Fibroblast of the conjunctiva (primary cell): ENCODE data around the gene PPDPF.

Experiments used
- DNase-seq: peaks from one replicate; pipeline ENCODE4 v3.0.0-alpha.2; 2010; ENCODE audit warnings: low read depth

Gene PPDPF

GRCh38 chr20:63538204-63539091 is 17.9 kb downstream of the PPDPF start:
- DNase-seq, result no peak

GRCh38 chr20:63539092-63539430 is 18.5 kb downstream of the PPDPF start:
- DNase-seq, result no peak

- DNase-seq, result no peak
These were observed 19.1 kb downstream of the PPDPF start for GRCh38 chr20:63539441-63540370.

GRCh38 chr20:63540417-63541186 is 20.0 kb downstream of the PPDPF start:
- no peak for DNase-seq

- DNase-seq, result no peak
These were observed 20.8 kb downstream of the PPDPF start for GRCh38 chr20:63541371-63541770.

DNA sequence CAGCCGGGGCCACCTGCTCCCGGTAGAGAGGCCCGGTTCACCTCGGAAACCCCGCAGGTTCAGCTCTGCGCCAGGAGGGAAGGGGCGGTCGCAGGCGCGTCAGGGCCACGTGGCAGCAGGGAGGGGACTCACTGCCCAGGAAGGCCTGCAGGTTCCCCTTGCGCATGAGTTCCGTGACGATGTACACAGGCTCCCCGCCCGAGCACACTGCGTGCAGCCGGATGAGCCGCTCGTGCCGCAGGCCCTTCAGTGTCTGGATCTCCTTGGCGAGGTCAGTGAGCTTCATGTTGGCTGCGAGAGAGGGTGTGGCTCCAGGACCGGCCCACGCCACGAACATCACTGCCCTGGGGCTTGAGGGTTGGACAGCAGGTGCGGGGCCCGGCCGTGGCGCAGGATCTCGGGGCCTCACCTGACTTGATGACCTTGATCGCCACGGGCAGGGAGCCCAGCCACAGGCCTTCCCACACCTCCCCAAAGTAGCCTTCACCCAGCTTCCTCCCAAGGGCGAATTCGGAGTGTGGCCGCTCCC is 21.5 kb downstream of the PPDPF start:
- DNase-seq, result no peak

DNA sequence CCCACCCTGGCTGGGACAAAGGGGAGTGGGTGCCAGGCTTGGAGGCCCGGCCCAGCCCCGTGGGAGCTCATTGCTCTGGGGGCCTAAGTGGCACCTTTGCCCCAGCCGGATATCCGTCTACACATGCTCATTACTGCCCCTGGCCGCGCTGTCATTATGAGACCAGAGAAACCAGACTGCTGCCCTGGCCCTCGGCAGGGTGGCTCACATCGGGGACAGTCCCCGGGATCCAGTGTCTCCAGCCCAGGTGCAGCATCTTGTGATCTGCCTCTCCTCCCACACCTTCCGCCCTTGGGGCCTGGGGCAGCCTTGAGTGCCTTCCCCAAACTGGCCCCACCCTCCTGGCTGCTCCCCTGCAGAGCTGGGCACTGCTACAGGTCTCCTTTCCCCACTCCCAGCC is 22.1 kb downstream of the PPDPF start:
- DNase-seq, result no peak

- no peak for DNase-seq
These were observed 22.6 kb downstream of the PPDPF start for GRCh38 chr20:63543131-63543530.

GRCh38 chr20:63543733-63544132 is 23.2 kb downstream of the PPDPF start:
- DNase-seq, result no peak

DNA sequence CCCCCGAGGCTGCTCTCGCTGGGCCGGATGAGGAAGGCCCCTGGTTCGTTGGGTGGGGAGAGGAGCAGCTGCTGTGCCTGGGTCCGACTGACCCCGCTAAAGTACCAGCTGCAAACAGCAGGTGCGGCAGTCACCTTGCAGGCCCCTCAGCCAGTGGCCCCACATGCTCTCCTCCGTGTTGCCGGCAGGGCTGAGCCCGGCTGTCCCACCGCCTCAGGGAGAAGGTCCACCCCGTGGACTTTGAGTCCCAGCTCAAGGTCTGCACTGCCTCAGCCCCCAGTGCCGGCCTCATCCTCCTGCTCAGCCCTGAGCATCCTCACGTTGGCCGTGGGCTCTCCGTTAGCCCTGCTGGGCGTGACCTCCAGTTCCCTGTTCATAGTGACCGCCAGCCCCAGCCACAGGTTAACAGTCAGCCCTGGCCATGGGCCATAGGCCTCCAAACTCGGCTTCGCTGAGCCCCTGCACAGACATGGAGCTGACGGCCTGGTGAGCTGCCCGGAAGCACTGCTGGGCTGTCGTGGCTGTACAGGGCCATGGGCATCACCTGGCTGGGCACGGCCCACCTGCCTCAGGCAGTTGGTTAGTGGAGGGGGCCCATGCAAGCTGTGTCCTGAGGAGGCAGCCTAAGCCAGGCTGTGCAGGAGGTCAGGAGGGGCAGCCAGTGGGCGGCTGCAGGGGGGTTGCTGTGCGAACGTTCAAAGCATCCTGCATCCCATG is 23.8 kb downstream of the PPDPF start:
- no peak for DNase-seq

DNA sequence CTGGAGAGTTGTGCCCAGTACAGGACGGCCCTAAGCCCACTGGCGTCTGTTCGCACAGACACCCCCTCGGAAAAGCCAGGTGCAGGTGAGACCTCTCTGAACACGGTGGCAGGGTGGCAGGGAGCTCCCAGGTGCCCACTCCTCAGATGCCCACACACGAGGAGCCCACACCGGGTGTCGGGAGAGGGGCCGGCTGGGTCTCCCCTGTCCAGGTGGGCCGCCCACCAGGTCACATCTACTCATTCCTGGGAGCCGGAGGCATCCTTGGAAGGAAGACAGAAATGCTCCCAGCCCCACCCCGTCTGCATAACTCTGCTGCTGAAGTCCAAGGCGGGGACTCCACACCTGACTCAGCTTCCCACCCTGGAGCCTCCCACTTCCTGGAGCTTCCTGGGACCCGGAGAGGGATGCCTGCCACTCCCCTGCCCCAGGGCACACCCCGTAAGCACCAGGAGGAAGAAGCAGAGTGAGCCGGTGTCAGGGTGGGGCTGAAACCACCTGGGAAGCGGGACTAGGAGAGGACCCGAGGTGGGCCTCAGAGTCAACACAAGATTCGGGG is 24.5 kb downstream of the PPDPF start:
- no peak for DNase-seq

GRCh38 chr20:63545814-63546213 is 25.2 kb downstream of the PPDPF start:
- no peak for DNase-seq

DNA sequence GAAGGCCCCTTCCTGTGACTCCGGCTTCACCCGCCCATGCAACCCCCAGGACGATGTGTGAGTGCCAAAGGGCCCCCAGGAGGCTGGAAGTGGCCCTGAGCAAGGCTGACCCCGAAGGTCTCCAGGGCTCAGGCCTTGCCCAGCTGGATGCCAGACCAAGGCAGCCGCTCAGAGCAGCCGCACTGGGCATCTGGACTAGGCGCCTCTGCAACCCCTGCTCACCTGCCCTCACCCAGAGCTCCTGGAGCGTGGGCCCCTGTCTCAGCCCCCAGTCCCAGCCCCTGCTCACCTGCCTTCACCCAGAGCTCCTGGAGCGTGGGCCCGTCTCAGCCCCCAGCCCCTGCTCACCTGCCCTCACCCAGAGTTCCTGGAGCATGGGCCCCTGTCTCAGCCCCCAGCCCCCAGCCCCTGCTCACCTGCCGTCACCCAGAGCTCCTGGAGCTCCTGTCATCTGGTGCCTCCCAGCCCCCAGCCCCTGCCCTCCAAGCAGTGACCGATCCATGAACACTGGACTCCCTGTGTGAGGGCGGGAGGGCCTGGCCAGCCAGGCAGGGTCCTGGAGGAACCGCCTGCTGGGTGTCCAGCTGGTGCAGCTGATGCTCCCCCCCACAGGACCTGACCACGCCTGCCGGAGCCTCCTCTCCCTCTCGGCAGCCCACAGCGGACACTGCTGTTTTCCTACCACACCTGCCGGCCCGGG is 25.8 kb downstream of the PPDPF start:
- no peak for DNase-seq

DNA sequence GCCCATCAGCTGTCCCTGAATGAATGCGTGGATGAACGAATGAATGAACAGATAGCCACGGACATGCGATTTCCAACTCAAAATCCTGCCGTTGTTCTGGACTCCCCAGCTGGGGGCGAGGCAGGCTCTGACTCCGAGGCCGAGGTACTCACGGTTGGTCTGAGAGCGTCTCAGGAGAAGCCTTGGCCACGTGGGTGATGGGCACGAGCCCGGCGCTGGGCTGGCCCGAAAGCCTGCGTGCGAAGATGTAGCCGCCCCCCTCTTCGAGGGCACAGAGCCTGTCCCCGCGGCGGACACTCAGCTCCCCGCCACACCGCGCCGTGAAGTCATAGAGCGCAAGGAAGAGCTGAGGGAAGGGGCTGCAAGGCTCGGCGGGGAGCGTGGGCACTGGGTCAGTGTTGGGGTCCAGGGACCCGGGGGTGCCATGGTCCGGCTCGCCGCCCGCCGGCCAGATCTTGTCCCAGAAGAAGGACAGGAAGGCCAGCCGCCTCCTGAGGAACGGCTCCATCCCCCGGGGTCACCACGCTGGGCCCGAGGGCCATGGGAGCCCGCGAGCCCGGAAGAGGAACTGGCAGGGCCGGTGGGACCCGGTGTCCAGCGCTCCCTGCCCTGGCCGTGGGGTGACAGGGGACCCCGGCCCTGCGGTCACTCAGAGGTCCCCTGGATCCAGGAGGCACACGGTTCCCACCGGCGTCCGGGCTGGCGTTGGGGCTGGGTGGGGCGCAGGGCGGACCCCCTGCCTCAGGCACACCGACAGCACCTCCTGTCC is 26.6 kb downstream of the PPDPF start:
- no peak for DNase-seq

DNA sequence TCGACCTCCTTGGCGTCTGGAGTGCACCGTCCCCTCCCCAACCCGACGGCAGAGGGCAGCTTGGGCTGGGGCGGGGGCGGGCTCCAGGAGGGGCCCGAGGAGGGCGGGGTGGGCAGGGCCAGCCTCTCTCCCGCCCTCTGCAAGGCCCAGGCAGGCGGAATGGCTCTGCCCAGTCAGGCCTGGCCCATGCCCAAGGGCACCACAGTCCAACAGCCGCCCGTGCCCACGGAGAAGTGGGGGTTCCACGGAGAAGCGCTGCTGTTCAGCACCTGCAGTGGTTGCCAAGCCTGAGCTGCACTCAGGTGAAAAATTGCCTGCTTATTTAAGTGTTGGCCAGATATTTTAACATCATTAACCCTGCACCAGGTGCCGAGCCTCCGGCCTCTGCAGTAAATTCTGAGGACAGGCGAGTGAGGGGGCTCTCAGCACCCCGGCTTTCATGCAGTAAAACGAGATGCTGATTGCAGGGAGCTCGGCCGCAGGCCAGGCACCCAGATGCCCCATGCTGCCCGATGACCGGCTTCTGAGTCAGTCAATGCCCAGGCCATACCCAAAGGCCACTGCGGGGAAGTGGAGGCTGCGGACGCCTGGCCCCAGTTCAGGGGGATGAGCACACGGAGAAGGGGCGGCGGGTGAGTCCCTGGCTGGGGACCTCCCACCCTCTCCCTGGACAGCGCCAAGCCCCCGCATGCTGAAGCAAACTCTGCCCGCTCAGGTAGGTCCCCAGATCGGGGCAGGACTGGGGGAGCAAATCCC is 27.3 kb downstream of the PPDPF start, which contains the start of gene SRMS:
Gene SRMS, minus strand, starts transcription at position 25 of the 756 bp plus-strand sequence. CDS start 286 bp downstream, outside the sequence.
- no peak for DNase-seq

GRCh38 chr20:63548542-63548941 is 28.0 kb downstream of the PPDPF start:
- no peak for DNase-seq

- DNase-seq, result no peak
These were observed 28.5 kb downstream of the PPDPF start for GRCh38 chr20:63549019-63549418.

DNA sequence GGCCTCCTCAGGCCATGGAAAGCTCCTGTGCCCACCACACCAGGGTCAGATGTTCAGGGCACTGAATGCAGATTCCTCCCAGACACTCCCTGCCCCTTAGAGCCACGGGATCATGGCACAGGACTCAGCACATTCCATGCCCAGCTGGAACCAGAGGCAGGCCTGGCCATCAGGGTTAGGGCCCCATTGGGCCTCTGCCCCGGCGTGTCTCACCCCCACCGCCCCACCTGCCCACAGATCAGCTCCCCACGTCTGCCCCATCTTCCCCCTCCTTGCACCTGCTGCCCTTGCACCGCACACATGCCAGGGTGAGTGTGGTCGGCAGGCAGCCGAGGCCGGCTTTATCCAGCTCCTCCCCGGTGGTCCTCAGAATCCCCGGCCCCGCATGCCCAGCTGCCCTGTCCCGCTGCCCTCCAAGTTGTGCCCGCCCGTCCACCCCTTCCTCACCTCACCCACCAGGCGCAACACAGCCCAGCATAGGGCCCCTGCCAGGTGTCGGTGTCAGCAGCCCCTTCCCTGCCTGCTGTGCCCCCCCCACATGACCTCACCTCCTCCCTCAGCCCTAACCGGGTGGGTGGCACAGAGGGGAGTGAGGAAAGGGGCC is 29.2 kb downstream of the PPDPF start:
- no peak for DNase-seq
